ENCODE measurements around the gene DNAH2. TPM values are rescaled to one million over a fixed set of nuclear protein-coding genes. Genes with fewer than 3 reads are reported as not detected.
"Not testable (repeated sequence)": the region's sequence is repeated elsewhere in the genome, so short reads cannot be mapped to it uniquely, and the experiment has no call there.

The DNAH2 gene
- total RNA-seq, 2 donors from 2014 or later, result under 0.01 TPM; not detected in 1

- Histone ChIP-seq H3K27ac (no peak overlapping the region), H3K4me1 (ENCODE audit: control insufficient read depth in 1 of 2, low read depth in 2 of 2) (no peaks in the 10 kb centered on the region), H3K36me3 (no peaks in the 10 kb centered on the region), H3K27me3 (replicated peaks; ENCODE audit: insufficient read depth) (no peaks in the 10 kb centered on the region), H3K9me3 (no peaks in the 10 kb centered on the region), H3K4me3 (no peak overlapping the region)
- ATAC-seq (ENCODE audit: insufficient number of reproducible peaks, low FRiP score, low read depth) (no peak), DNase-seq (ENCODE audit: low spot score) (no peak)
- TF ChIP-seq CTCF (IDR thresholded peaks at IDR 0.05), result no peak
These were observed 91.7 kb downstream of the DNAH2 start for GRCh38 chr17:7809086-7809790.

GRCh38 chr17:7809791-7810343 is 92.3 kb downstream of the DNAH2 start:
- H3K36me3 ChIP-seq; H3K4me3 ChIP-seq; DNase-seq (ENCODE audit: low spot score); H3K27me3 ChIP-seq (replicated peaks; ENCODE audit: insufficient read depth); H3K27ac ChIP-seq; H3K9me3 ChIP-seq; H3K4me1 ChIP-seq (ENCODE audit: control insufficient read depth in 1 of 2, low read depth in 2 of 2); ATAC-seq (ENCODE audit: insufficient number of reproducible peaks, low FRiP score, low read depth): not testable (repeated sequence)

- H3K4me1 ChIP-seq (ENCODE audit: control insufficient read depth in 1 of 2, low read depth in 2 of 2), result no peaks in the 10 kb centered on the region
- TF ChIP-seq CTCF (IDR thresholded peaks at IDR 0.05), result no peak
- no peak overlapping the region for H3K27ac ChIP-seq
- no peaks in the 10 kb centered on the region for H3K36me3 ChIP-seq
- H3K9me3 ChIP-seq, result no peaks in the 10 kb centered on the region
- no peaks in the 10 kb centered on the region for H3K27me3 ChIP-seq (replicated peaks; ENCODE audit: insufficient read depth)
- ATAC-seq (ENCODE audit: insufficient number of reproducible peaks, low FRiP score, low read depth) (no peak), DNase-seq (ENCODE audit: low spot score) (no peak)
- H3K4me3 ChIP-seq, result no peak overlapping the region
These were observed 93.7 kb downstream of the DNAH2 start for GRCh38 chr17:7811251-7811650.

GRCh38 chr17:7814969-7815368 is 97.4 kb downstream of the DNAH2 start:
- no peak overlapping the region for H3K27ac ChIP-seq
- no peak overlapping the region for H3K4me3 ChIP-seq
- H3K9me3 ChIP-seq, result no peaks in the 10 kb centered on the region
- H3K27me3 ChIP-seq (replicated peaks; ENCODE audit: insufficient read depth), result no peaks in the 10 kb centered on the region
- no peaks in the 10 kb centered on the region for H3K4me1 ChIP-seq (ENCODE audit: control insufficient read depth in 1 of 2, low read depth in 2 of 2)
- no peak for ATAC-seq (ENCODE audit: insufficient number of reproducible peaks, low FRiP score, low read depth)
- no peaks in the 10 kb centered on the region for H3K36me3 ChIP-seq
- TF ChIP-seq CTCF (IDR thresholded peaks at IDR 0.05), result no peak
- no peak for DNase-seq (ENCODE audit: low spot score)

GRCh38 chr17:7816926-7817642 is 99.5 kb downstream of the DNAH2 start:
- ATAC-seq (ENCODE audit: insufficient number of reproducible peaks, low FRiP score, low read depth), result no peak
- H3K27ac ChIP-seq, result no peak overlapping the region
- no peaks in the 10 kb centered on the region for H3K9me3 ChIP-seq
- H3K36me3 ChIP-seq, result no peaks in the 10 kb centered on the region
- H3K4me3 ChIP-seq, result no peak overlapping the region
- H3K4me1 ChIP-seq (ENCODE audit: control insufficient read depth in 1 of 2, low read depth in 2 of 2), result no peaks in the 10 kb centered on the region
- TF ChIP-seq CTCF (IDR thresholded peaks at IDR 0.05), result no peak
- DNase-seq (ENCODE audit: low spot score), result no peak
- no peaks in the 10 kb centered on the region for H3K27me3 ChIP-seq (replicated peaks; ENCODE audit: insufficient read depth)

Measured in thoracic aorta (tissue), 2 donors.